Vagina (tissue), 2 donors: ENCODE results near the gene ZNF669.

ENCODE experiments used
- CTCF ChIP-seq, 3 experiments: fragments of 450-650 bp in 2 of 3; fragments of 200-600 bp in 1 of 3; sonication (generic) in 1 of 3; IDR thresholded peaks; one replicate each; pipeline ENCODE4 v1.5.1; 2017 to 2019; ENCODE audit warnings: antibody characterized with exemption in 3 of 3, mild to moderate bottlenecking in 2 of 3, moderate library complexity in 2 of 3
- POLR2AphosphoS5 ChIP-seq, 2 donors: sonication (generic); formaldehyde crosslinking; IDR thresholded peaks; one replicate each; pipeline ENCODE4 v1.9.0; 2017; ENCODE audit warnings: antibody characterized with exemption in 2 of 2, mild to moderate bottlenecking in 2 of 2, low read depth in 1 of 2; ENCODE audit not compliant: insufficient read depth in 1 of 2

GRCh38 chr1:247084771-247085170, 19.4 kb downstream of the ZNF669 start:
- no peak for TF ChIP-seq CTCF (IDR thresholded peaks at IDR 0.05)
- no peak for TF ChIP-seq POLR2AphosphoS5 (IDR thresholded peaks at IDR 0.05; ENCODE audit: insufficient read depth in 1 of 2, low read depth in 1 of 2)
